PC-9 (cell line): ENCODE data around the gene PIK3IP1. TPM values are rescaled to one million over a fixed set of nuclear protein-coding genes. Genes with fewer than 3 reads are reported as not detected.

Source experiments
- BruUV-seq: library from RNA; stranded (reverse); fragments of 400-500 nt; replicated peaks from 2 replicates; lab custom pipeline; 2021; lab: Mats Ljungman, UMichigan
- CTCF ChIA-PET: fragments of 300-600 bp; sonication (Branson Sonifier 250); formaldehyde crosslinking; loops from one replicate; lab custom pipeline; 2022; ENCODE audit warnings: antibody characterized with exemption; lab: Charles Lee
- POLR2A ChIA-PET: fragments of 300-600 bp; sonication (Branson Sonifier 250); formaldehyde crosslinking; loops from one replicate; lab custom pipeline; 2022; ENCODE audit warnings: antibody characterized with exemption; ENCODE audit not compliant: unreplicated experiment; lab: Charles Lee
- DNase-seq, 2 experiments: peaks; one replicate each; pipeline versions ENCODE4 v3.0.0 to v3.0.0-alpha.2; 2015 to 2022; ENCODE audit warnings: mixed read lengths in 1 of 2
- H2AFZ ChIP-seq: fragments of 200-600 bp; sonication (generic); 2 replicates; pipeline ENCODE4 v1.8.1; 2017; ENCODE audit warnings: antibody characterized with exemption
- H3F3A ChIP-seq: fragments of 200-600 bp; sonication (generic); 2 replicates; pipeline ENCODE4 v1.8.1; 2017; ENCODE audit warnings: antibody characterized with exemption, mild to moderate bottlenecking, low read depth; ENCODE audit not compliant: insufficient read depth
- H3K27ac ChIP-seq: fragments of 200-600 bp; sonication (generic); 2 replicates; pipeline ENCODE4 v1.6.1; 2016; ENCODE audit warnings: mixed run types
- H3K27me3 ChIP-seq: fragments of 200-600 bp; sonication (generic); 2 replicates; pipeline ENCODE4 v1.6.1; 2016; ENCODE audit warnings: low read depth, mixed run types; ENCODE audit not compliant: insufficient read depth
- H3K36me3 ChIP-seq: fragments of 200-600 bp; sonication (generic); 2 replicates; pipeline ENCODE4 v1.6.1; 2016; ENCODE audit warnings: low read depth, mixed run types
- H3K4me1 ChIP-seq: fragments of 200-600 bp; sonication (generic); replicated peaks from 2 replicates; pipeline ENCODE4 v1.6.1; 2016; ENCODE audit warnings: mixed run types; ENCODE audit not compliant: insufficient read depth
- H3K4me2 ChIP-seq: fragments of 200-600 bp; sonication (generic); 2 replicates; pipeline ENCODE4 v1.6.1; 2017; ENCODE audit warnings: mixed run types
- H3K4me3 ChIP-seq: fragments of 200-600 bp; sonication (generic); 2 replicates; pipeline ENCODE4 v1.6.1; 2016; ENCODE audit warnings: mixed run types
- H3K79me2 ChIP-seq: fragments of 200-600 bp; sonication (generic); 2 replicates; pipeline ENCODE4 v1.6.1; 2017; ENCODE audit warnings: low read depth, mixed run types
- H3K9me2 ChIP-seq: fragments of 200-600 bp; sonication (generic); 2 replicates; pipeline ENCODE4 v1.8.1; 2017; ENCODE audit warnings: mild to moderate bottlenecking; ENCODE audit not compliant: insufficient read depth
- H3K9me3 ChIP-seq: fragments of 200-600 bp; sonication (generic); 2 replicates; pipeline ENCODE4 v1.8.1; 2016; ENCODE audit warnings: low read depth; ENCODE audit not compliant: insufficient read depth
- H4K20me1 ChIP-seq: fragments of 200-600 bp; sonication (generic); 2 replicates; pipeline ENCODE4 v1.8.1; 2017; ENCODE audit not compliant: insufficient read depth
- EZH2 ChIP-seq: fragments of 200-600 bp; sonication (generic); IDR thresholded peaks from 2 replicates; pipeline ENCODE4 v1.8.0; 2017; ENCODE audit warnings: antibody characterized with exemption, low read depth
- intact Hi-C: fragments of 100-400 bp; cut with micrococcal nuclease; formaldehyde crosslinking; loops from one replicate; pipeline ENCODE4 v1.10.0; 2022; ENCODE audit not compliant: unreplicated experiment
- total RNA-seq: library from RNA; stranded (reverse); gene quantifications from 2 replicates; pipeline ENCODE4 v1.2.3, GENCODE V29; 2021
- TF ChIP-seq, protein P1 (sequence below): fragments of 200-600 bp; sonication (generic); conservative IDR thresholded peaks from 2 replicates; pipeline ENCODE4 v1.6.1; 2017; ENCODE audit warnings: mixed run types, antibody characterized with exemption, mild to moderate bottlenecking, moderate library complexity

PIK3IP1 gene
- total RNA-seq, 1 experiment from 2014 or later = 15.7 TPM

DNA sequence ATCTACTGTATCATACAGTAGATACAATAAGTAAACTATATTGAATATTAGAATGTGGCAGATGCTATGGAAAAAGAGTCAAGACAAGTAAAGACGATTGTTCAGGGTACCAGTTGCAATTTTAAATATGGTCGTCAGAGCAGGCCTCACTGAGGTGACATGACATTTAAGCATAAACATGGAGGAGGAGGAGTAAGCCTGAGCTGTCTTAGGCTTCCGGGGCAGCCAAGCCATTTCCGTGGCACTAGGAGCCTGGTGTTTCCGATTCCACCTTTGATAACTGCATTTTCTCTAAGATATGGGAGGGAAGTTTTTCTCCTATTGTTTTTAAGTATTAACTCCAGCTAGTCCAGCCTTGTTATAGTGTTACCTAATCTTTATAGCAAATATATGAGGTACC, 14.5 kb downstream of the PIK3IP1 start:
- TF ChIP-seq, protein P1, sequence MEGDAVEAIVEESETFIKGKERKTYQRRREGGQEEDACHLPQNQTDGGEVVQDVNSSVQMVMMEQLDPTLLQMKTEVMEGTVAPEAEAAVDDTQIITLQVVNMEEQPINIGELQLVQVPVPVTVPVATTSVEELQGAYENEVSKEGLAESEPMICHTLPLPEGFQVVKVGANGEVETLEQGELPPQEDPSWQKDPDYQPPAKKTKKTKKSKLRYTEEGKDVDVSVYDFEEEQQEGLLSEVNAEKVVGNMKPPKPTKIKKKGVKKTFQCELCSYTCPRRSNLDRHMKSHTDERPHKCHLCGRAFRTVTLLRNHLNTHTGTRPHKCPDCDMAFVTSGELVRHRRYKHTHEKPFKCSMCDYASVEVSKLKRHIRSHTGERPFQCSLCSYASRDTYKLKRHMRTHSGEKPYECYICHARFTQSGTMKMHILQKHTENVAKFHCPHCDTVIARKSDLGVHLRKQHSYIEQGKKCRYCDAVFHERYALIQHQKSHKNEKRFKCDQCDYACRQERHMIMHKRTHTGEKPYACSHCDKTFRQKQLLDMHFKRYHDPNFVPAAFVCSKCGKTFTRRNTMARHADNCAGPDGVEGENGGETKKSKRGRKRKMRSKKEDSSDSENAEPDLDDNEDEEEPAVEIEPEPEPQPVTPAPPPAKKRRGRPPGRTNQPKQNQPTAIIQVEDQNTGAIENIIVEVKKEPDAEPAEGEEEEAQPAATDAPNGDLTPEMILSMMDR = no peak
- no peak for TF ChIP-seq EZH2
- DNase-seq = no peak
- H3K36me3 ChIP-seq = no peaks in the 10 kb centered on the region
- no peaks in the 10 kb centered on the region for H4K20me1 ChIP-seq
- peaks cover 33% of the 10 kb centered on the region for H3K4me1 ChIP-seq
- no peak overlapping the region for H3K27ac ChIP-seq
- no peaks in the 10 kb centered on the region for H3K79me2 ChIP-seq
- no peak overlapping the region for H3K4me2 ChIP-seq
- H2AFZ ChIP-seq = no peak overlapping the region
- no peaks in the 10 kb centered on the region for H3K27me3 ChIP-seq
- peaks cover 14% of the 10 kb centered on the region; the same call in 1 of the 2 replicates for H3F3A ChIP-seq
- ChIA-PET POLR2A (no interaction called here), CTCF (no interaction called here)
- intact Hi-C loops = no loop called here
- H3K9me2 ChIP-seq = no peaks in the 10 kb centered on the region
- no peaks in the 10 kb centered on the region for H3K9me3 ChIP-seq
- BruUV-seq = no TSS peak
- H3K4me3 ChIP-seq = no peak overlapping the region

DNA sequence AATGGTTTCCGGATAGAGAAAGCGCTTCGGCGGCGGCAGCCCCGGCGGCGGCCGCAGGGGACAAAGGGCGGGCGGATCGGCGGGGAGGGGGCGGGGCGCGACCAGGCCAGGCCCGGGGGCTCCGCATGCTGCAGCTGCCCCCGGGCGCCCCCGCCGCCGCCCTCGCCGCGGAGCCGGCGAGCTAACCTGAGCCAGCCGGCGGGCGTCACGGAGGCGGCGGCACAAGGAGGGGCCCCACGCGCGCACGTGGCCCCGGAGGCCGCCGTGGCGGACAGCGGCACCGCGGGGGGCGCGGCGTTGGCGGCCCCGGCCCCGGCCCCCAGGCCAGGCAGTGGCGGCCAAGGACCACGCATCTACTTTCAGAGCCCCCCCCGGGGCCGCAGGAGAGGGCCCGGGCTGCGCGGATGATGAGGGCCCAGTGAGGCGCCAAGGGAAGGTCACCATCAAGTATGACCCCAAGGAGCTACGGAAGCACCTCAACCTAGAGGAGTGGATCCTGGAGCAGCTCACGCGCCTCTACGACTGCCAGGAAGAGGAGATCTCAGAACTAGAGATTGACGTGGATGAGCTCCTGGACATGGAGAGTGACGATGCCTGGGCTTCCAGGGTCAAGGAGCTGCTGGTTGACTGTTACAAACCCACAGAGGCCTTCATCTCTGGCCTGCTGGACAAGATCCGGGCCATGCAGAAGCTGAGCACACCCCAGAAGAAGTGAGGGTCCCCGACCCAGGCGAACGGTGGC, 15.7 kb downstream of the PIK3IP1 start:
- Histone ChIP-seq H3K4me3 (no peak overlapping the region), H3K4me2 (no peak overlapping the region), H3K4me1 (peaks cover 41% of the 10 kb centered on the region), H3K9me3 (no peaks in the 10 kb centered on the region), H3K27ac (no peak overlapping the region), H4K20me1 (no peaks in the 10 kb centered on the region), H3K36me3 (no peaks in the 10 kb centered on the region), H2AFZ (no peak overlapping the region), H3K9me2 (no peaks in the 10 kb centered on the region), H3F3A (peaks cover 14% of the 10 kb centered on the region; the same call in 1 of the 2 replicates), H3K79me2 (no peaks in the 10 kb centered on the region), H3K27me3 (no peaks in the 10 kb centered on the region)
- ChIA-PET CTCF (no interaction called here), POLR2A (interaction anchor here (0.7 kb wide), 1 partner anchor 462 kb away, joined by 4 read pairs; no protein-coding TSS in a partner anchor)
- DNase-seq = no peak
- BruUV-seq = no TSS peak
- intact Hi-C loops = no loop called here
- TF ChIP-seq EZH2 = no peak
- TF ChIP-seq, protein P1 = no peak

DNA sequence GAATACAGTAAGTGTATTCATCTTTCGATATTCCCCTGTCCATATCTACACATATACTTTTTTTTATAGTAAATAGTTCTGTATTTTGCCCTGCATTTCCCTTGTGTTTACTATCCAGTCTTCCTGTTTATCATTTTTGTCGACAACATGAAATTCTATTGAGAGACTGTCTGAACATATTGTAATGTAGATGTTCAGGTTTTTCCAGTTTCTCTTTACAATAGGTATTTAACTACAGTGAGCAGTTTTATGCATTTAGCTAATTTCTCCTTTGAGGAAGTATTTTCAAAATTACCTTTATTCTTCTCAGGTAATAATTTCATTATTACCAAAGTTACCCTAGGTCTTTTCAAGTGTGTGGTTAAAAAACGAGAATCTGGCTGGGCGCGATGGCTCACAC, 16.7 kb downstream of the PIK3IP1 start:
- H3K36me3 ChIP-seq = no peaks in the 10 kb centered on the region
- intact Hi-C loops = loop anchor here (1.0 kb wide), 1 partner anchor 68 kb away; no protein-coding TSS in a partner anchor
- CTCF ChIA-PET = no interaction called here

More for the DNA sequence above, 16.7 kb downstream of the PIK3IP1 start:
- H3K27ac ChIP-seq = peak overlapping the region; percentile 74
- no peaks in the 10 kb centered on the region for H3K27me3 ChIP-seq
- H3K9me2 ChIP-seq = no peaks in the 10 kb centered on the region
- H3K4me2 ChIP-seq = peak overlapping the region; percentile 62
- H3K9me3 ChIP-seq = no peaks in the 10 kb centered on the region
- H2AFZ ChIP-seq = no peak overlapping the region
- peak in 1 of 2 experiments; percentile 91 for DNase-seq
- no peaks in the 10 kb centered on the region for H3K79me2 ChIP-seq
- H3K4me3 ChIP-seq = no peak overlapping the region; the same call in 1 of the 2 replicates
- BruUV-seq = no TSS peak
- no peak for TF ChIP-seq EZH2
- TF ChIP-seq, protein P1 = no peak
- no peaks in the 10 kb centered on the region for H4K20me1 ChIP-seq
- POLR2A ChIA-PET = interaction anchor here (0.6 to 0.7 kb wide), 4 partner anchors 80 to 307 kb away, joined by 3 to 9 read pairs (median 8); partner anchors contain the start of gene TUG1
- H3F3A ChIP-seq = peaks cover 22% of the 10 kb centered on the region; the same call in 1 of the 2 replicates
- peaks cover 48% of the 10 kb centered on the region for H3K4me1 ChIP-seq
